Measurements from ENCODE around the gene CDHR5. TPM values are rescaled to one million over a fixed set of nuclear protein-coding genes. Genes with fewer than 3 reads are reported as not detected.

The CDHR5 gene
- total and polyA plus RNA-seq, 2 experiments from 2014 or later: 0.18 to 0.27 TPM

DNA sequence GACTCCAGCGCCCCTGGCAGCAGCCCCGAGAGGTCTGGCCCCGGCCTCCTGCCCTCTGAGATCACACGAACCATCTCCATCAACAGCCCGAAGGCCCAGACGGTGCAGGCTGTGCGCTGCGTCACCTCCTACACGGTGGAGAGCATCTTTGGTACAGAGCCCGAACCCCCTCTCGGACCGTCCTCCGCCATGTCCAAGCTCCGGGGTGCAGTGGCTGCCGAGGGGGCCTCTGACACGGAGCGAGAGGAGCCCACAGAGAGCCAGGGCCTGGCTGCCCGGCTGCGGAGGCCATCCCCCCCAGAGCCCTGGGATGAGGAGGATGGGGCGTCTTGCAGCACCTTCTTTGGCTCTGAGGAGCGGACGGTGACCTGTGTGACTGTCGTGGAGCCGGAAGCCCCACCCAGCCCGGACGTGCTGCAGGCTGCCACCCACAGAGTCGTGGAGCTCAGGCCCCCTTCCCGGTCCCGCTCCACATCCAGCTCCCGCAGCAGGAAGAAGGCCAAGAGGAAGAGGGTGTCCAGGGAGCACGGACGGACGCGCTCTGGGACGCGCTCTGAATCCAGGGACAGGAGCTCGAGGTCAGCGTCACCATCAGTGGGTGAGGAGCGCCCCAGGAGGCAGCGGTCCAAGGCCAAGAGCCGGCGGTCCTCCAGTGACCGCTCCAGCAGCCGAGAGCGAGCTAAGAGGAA is 16.6 kb downstream of the CDHR5 start:
- H3K27me3 ChIP-seq: no peaks in the 10 kb centered on the region
- no peaks in the 10 kb centered on the region for H3K9me3 ChIP-seq (ENCODE audit: low read depth)
- TF ChIP-seq, protein P1, sequence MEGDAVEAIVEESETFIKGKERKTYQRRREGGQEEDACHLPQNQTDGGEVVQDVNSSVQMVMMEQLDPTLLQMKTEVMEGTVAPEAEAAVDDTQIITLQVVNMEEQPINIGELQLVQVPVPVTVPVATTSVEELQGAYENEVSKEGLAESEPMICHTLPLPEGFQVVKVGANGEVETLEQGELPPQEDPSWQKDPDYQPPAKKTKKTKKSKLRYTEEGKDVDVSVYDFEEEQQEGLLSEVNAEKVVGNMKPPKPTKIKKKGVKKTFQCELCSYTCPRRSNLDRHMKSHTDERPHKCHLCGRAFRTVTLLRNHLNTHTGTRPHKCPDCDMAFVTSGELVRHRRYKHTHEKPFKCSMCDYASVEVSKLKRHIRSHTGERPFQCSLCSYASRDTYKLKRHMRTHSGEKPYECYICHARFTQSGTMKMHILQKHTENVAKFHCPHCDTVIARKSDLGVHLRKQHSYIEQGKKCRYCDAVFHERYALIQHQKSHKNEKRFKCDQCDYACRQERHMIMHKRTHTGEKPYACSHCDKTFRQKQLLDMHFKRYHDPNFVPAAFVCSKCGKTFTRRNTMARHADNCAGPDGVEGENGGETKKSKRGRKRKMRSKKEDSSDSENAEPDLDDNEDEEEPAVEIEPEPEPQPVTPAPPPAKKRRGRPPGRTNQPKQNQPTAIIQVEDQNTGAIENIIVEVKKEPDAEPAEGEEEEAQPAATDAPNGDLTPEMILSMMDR (IDR thresholded peaks at IDR 0.05; ENCODE audit: low read depth, low read length): no peak
- no peak for DNase-seq (ENCODE audit: low read depth in 1 of 2, low spot score in 1 of 2)
- no peak overlapping the region for H3K4me3 ChIP-seq
- H3K4me1 ChIP-seq (ENCODE audit: low read depth): peaks cover 9% of the 10 kb centered on the region
- no peak overlapping the region for H3K27ac ChIP-seq
- H3K36me3 ChIP-seq: peaks cover 77% of the 10 kb centered on the region

DNA sequence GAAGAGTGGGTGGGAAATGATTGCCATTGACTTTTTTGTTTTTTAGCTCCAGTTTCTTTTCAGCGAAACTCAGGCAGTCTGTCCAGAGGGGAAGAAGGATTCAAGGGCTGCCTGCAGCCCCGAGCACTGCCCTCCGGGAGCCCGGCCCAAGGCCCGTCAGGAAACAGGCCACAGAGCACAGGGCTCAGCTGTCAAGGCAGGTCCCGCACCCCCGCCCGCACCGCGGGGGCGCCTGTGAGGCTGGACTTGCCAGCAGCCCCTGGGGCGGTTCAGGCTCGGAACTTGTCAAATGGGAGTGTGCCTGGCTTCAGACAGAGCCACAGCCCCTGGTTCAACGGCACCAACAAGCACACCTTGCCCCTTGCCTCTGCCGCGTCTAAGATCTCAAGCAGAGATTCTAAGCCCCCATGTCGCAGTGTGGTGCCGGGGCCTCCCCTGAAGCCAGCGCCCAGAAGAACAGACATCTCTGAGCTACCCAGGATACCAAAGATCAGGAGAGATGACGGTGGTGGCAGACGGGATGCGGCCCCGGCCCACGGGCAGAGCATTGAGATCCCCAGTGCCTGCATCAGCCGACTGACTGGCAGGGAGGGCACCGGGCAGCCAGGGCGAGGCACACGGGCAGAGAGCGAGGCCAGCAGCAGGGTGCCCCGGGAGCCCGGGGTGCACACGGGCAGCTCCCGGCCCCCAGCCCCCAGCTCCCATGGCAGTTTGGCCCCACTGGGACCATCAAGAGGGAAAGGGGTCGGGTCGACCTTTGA is 17.6 kb downstream of the CDHR5 start:
- Histone ChIP-seq H3K27ac (no peak overlapping the region), H3K4me3 (no peak overlapping the region), H3K9me3 (ENCODE audit: low read depth) (no peaks in the 10 kb centered on the region), H3K4me1 (ENCODE audit: low read depth) (peaks cover 2% of the 10 kb centered on the region), H3K27me3 (no peaks in the 10 kb centered on the region), H3K36me3 (peaks cover 80% of the 10 kb centered on the region)
- TF ChIP-seq, protein P1 (IDR thresholded peaks at IDR 0.05; ENCODE audit: low read depth, low read length): no peak
- DNase-seq (ENCODE audit: low read depth in 1 of 2, low spot score in 1 of 2): no peak

DNA sequence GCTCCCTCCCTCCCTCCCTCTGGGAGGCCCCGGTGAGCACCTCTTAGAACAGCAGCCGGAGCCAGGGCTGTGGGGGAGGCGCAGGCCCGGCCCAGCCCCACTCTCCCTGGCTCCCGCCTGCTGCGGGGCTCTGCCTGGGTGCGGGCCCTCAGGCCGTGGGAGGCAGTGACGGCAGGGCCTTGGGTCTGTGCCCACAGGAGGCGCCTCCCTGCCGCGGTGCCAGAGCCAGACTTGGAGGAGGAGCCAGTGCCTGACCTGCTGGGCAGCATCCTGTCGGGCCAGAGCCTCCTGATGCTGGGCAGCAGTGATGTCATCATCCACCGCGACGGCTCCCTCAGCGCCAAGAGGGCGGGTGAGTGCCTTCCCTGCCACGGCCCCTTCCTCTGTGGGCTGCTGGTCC is 18.5 kb downstream of the CDHR5 start:
- Histone ChIP-seq H3K27ac (no peak overlapping the region), H3K9me3 (ENCODE audit: low read depth) (no peaks in the 10 kb centered on the region), H3K27me3 (no peaks in the 10 kb centered on the region), H3K4me3 (no peak overlapping the region), H3K36me3 (peaks cover 82% of the 10 kb centered on the region), H3K4me1 (ENCODE audit: low read depth) (no peaks in the 10 kb centered on the region)
- TF ChIP-seq, protein P1 (IDR thresholded peaks at IDR 0.05; ENCODE audit: low read depth, low read length): no peak
- peak in 1 of 2 donors; percentile 76 for DNase-seq (ENCODE audit: low read depth in 1 of 2, low spot score in 1 of 2)

DNA sequence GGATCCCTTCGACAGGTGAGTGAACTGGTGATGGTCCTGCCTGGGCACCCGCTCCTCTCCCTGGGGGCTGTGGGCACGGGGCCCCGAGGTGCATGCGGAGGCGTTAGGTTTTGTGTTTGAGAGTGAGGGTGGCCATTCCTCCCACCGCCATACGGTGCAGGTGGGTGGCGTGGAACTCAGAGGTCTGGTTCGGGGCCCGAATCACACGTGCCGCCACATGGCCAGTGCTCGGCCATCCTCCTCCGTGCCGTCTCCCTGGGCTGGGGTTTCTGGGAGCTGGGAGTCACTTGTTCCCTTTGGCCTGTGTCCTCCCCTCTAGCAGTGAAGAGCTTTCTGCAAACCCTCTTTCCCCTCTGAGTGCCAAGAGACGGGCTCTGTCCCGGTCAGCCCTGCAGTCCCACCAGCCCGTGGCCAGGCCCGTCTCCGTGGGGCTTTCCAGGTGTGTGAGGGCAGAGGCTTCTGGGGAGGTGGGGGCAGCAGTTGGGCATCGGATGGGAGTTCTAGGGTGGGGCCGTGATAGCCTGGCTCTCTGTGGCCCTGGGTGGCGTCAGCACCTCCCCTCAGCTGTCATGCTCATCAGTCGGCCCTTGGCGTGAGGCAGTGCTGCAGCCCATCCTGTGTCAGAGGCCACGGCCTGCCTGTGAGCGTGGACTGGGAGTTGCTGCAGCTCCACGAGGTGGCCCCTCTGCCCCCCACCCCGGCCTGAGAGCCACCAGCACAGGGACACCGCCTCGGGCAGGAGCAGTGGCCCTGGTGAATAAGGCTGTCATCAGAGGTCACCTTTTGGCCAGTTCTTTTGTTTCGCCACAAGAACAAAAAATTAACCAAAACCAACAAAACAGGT is 19.2 kb downstream of the CDHR5 start:
- Histone ChIP-seq H3K9me3 (ENCODE audit: low read depth) (no peaks in the 10 kb centered on the region), H3K27me3 (no peaks in the 10 kb centered on the region), H3K36me3 (peaks cover 74% of the 10 kb centered on the region), H3K4me1 (ENCODE audit: low read depth) (no peaks in the 10 kb centered on the region), H3K4me3 (no peak overlapping the region), H3K27ac (no peak overlapping the region)
- DNase-seq (ENCODE audit: low read depth in 1 of 2, low spot score in 1 of 2): no peak
- TF ChIP-seq, protein P1 (IDR thresholded peaks at IDR 0.05; ENCODE audit: low read depth, low read length): no peak

DNA sequence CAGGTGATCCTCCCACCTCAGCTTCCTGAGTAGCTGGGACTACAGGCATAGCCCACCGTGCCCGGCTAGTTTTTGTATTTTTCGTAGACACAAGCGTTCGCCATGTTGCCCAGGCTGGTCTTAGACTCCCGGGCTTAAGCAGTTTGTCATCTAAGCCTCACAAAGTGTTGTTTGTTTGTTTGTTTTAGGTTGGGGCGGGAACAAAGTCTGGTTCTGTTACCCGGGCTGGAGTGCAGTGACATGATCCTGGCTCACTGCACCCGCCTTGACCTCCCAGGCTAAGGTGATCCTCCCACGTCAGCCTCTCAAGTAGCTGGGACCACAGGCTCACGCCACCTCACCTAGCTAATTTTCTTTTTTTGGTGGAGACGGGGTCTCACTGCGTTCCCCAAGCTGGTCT is 21.6 kb downstream of the CDHR5 start:
- TF ChIP-seq, protein P1 (IDR thresholded peaks at IDR 0.05; ENCODE audit: low read depth, low read length): no peak
- Histone ChIP-seq H3K27me3 (no peaks in the 10 kb centered on the region), H3K4me3 (no peak overlapping the region), H3K9me3 (ENCODE audit: low read depth) (no peaks in the 10 kb centered on the region), H3K36me3 (peaks cover 60% of the 10 kb centered on the region), H3K27ac (no peak overlapping the region), H3K4me1 (ENCODE audit: low read depth) (no peaks in the 10 kb centered on the region)
- DNase-seq (ENCODE audit: low read depth in 1 of 2, low spot score in 1 of 2): no peak

All from cardiac muscle cell (in vitro differentiated cells and primary cell).